HG02759 (cell line): ENCODE results near the gene VRK3.

Experiments used
- ATAC-seq: cut with Tn5 transposase; IDR thresholded peaks from one replicate; pipeline ENCODE4 v1.9.1; 2021; ENCODE audit warnings: mild to moderate bottlenecking, moderate library complexity; ENCODE audit not compliant: unreplicated experiment

Gene VRK3

GRCh38 chr19:49932731-49933131, 92.4 kb downstream of the VRK3 start:
- ATAC-seq, result no peak

DNA sequence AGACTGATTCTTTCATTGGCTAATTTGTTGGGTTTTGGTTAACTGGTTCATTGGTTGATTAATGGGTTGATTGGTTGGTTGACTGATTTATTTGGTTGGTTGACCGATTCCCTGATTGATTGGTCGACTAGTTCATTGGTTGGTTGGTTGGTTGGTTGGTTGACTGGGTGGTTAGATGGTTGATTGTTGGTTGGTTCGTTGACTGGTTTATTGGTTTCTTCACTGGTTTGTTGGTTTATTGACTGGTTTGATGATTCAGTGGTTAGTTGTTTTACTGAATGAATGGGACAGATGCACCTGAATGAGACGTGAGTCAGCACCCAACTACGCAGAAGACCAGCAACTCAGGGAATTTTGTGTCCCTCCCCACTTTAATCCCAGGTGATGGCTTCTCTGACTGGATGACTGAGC, 93.1 kb downstream of the VRK3 start:
- ATAC-seq, result no peak

GRCh38 chr19:49931293-49932040, 93.7 kb downstream of the VRK3 start:
- no peak for ATAC-seq

- no peak for ATAC-seq
Measured at GRCh38 chr19:49930483-49931011, 94.6 kb downstream of the VRK3 start.

GRCh38 chr19:49929611-49930482, 95.3 kb downstream of the VRK3 start:
- ATAC-seq, result peak; percentile 73

- ATAC-seq, result peak; percentile 64
Measured at GRCh38 chr19:49929121-49929610, 96.0 kb downstream of the VRK3 start, which contains the start of the genes ATF5 and NUP62. Gene ATF5 (plus strand): TSS chr19:49929205. CDS start chr19:49930851, 1,646 bp downstream. Gene NUP62 (minus strand): TSS chr19:49929504. CDS start chr19:49909807, 19,697 bp downstream.

DNA sequence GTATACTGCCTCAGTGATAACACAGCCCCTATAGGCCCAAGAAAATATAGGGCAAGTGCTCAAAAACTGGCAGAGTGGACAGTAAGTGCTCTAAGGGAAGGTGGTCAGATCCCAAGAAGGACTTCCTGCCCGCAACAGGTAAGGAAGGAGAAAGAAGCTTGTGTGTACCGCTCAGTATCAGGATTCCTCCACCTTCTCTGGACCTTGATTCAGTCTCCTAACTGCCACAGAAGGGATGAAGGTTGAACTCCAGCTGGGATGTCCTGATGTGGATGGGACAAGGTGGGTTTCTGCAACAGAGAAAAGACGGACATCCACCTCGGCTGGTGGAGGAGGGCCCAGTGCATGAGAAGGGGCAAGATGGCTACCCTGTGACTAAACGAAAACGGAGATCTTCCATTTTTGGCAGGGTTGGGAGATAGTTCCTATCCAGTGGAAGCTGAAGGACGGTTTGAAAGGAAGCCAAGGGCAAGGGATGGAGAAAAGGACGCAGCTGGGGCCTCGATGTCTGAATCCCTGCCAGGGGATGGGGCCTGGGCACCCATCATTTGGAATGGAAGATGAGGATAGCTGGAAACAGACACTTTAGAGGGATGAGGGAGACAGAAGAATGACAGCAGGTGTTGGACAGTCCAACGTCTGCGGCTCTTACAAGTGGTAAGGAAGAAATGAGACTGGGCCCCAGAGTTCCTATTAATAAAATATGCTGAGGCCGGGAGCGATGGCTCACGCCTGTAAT, 97.5 kb downstream of the VRK3 start:
- no peak for ATAC-seq

GRCh38 chr19:49926515-49926914, 98.7 kb downstream of the VRK3 start:
- ATAC-seq, result no peak
